Panc1 (cell line): ENCODE data around the gene MPP2.

Experiments
- POLR2AphosphoS5 ChIP-seq: IDR thresholded peaks from 2 replicates; pipeline ENCODE4 v1.6.1; 2012; ENCODE audit warnings: mild to moderate bottlenecking, low read depth, low read length, moderate library complexity
- SIN3A ChIP-seq: IDR thresholded peaks from 2 replicates; pipeline ENCODE4 v1.6.1; 2012; ENCODE audit warnings: low read depth, mild to moderate bottlenecking, low read length, moderate library complexity, borderline replicate concordance; ENCODE audit not compliant: insufficient read depth
- TCF7L2 ChIP-seq: IDR thresholded peaks from 2 replicates; pipeline ENCODE4 v1.6.1; 2011; ENCODE audit warnings: mild to moderate bottlenecking, low read depth, low read length, inconsistent platforms
- TF ChIP-seq, protein P1 (sequence below), 2 experiments: IDR thresholded peaks; 2 replicates each; pipeline ENCODE4 v1.6.1; 2011 to 2012; ENCODE audit warnings: low read depth in 2 of 2, control low read depth in 1 of 2, low read length in 1 of 2, mild to moderate bottlenecking in 1 of 2, moderate library complexity in 1 of 2; ENCODE audit not compliant: insufficient read depth in 1 of 2
- TF ChIP-seq, protein P2 (sequence below): fragments of 450-650 bp; IDR thresholded peaks from 2 replicates; pipeline ENCODE4 v1.5.1; 2017; ENCODE audit warnings: mild to moderate bottlenecking

DNA sequence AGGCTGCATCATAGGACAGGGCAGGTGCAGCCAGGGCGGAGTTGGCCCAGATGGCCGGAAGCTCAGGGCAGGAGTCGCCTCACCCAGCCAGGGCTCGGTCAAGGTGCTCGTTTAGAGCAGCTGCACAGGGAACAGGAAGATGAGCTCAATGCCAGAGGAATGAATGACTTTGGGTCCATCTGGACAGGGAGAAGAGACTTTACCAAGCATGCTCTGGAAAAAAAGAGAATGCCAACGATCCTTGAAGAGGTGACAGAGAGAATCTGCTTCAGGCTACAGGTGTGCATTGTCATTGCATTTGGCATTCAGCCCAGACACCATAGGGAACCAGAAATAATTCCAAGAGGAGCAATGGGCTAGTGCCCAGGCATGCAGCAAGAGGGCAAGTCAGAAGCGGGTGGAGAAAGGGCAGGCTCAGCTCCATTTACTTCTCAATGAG, 67.6 kb downstream of the MPP2 start:
- TF ChIP-seq, protein P1, sequence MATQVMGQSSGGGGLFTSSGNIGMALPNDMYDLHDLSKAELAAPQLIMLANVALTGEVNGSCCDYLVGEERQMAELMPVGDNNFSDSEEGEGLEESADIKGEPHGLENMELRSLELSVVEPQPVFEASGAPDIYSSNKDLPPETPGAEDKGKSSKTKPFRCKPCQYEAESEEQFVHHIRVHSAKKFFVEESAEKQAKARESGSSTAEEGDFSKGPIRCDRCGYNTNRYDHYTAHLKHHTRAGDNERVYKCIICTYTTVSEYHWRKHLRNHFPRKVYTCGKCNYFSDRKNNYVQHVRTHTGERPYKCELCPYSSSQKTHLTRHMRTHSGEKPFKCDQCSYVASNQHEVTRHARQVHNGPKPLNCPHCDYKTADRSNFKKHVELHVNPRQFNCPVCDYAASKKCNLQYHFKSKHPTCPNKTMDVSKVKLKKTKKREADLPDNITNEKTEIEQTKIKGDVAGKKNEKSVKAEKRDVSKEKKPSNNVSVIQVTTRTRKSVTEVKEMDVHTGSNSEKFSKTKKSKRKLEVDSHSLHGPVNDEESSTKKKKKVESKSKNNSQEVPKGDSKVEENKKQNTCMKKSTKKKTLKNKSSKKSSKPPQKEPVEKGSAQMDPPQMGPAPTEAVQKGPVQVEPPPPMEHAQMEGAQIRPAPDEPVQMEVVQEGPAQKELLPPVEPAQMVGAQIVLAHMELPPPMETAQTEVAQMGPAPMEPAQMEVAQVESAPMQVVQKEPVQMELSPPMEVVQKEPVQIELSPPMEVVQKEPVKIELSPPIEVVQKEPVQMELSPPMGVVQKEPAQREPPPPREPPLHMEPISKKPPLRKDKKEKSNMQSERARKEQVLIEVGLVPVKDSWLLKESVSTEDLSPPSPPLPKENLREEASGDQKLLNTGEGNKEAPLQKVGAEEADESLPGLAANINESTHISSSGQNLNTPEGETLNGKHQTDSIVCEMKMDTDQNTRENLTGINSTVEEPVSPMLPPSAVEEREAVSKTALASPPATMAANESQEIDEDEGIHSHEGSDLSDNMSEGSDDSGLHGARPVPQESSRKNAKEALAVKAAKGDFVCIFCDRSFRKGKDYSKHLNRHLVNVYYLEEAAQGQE (IDR thresholded peaks at IDR 0.05; ENCODE audit: insufficient read depth in 1 of 2, low read depth in 2 of 2, low read length in 1 of 2), result no peak
- TF ChIP-seq, protein P2, sequence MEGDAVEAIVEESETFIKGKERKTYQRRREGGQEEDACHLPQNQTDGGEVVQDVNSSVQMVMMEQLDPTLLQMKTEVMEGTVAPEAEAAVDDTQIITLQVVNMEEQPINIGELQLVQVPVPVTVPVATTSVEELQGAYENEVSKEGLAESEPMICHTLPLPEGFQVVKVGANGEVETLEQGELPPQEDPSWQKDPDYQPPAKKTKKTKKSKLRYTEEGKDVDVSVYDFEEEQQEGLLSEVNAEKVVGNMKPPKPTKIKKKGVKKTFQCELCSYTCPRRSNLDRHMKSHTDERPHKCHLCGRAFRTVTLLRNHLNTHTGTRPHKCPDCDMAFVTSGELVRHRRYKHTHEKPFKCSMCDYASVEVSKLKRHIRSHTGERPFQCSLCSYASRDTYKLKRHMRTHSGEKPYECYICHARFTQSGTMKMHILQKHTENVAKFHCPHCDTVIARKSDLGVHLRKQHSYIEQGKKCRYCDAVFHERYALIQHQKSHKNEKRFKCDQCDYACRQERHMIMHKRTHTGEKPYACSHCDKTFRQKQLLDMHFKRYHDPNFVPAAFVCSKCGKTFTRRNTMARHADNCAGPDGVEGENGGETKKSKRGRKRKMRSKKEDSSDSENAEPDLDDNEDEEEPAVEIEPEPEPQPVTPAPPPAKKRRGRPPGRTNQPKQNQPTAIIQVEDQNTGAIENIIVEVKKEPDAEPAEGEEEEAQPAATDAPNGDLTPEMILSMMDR, result no peak
- no peak for TF ChIP-seq POLR2AphosphoS5
- TF ChIP-seq SIN3A, result no peak
- no peak for TF ChIP-seq TCF7L2
